NCI-H1417 treated with DMSO at 0.1 percent for 48 hours (cell line): ENCODE data around the gene ZNF487.
"Not testable (repeated sequence)": the region's sequence is repeated elsewhere in the genome, so short reads cannot be mapped to it uniquely, and the experiment has no call there.

Experiments used
- DNase-seq: peaks from one replicate; lab custom pipeline; 2025; lab: John Stamatoyannopoulos, UW

ZNF487 gene

DNA sequence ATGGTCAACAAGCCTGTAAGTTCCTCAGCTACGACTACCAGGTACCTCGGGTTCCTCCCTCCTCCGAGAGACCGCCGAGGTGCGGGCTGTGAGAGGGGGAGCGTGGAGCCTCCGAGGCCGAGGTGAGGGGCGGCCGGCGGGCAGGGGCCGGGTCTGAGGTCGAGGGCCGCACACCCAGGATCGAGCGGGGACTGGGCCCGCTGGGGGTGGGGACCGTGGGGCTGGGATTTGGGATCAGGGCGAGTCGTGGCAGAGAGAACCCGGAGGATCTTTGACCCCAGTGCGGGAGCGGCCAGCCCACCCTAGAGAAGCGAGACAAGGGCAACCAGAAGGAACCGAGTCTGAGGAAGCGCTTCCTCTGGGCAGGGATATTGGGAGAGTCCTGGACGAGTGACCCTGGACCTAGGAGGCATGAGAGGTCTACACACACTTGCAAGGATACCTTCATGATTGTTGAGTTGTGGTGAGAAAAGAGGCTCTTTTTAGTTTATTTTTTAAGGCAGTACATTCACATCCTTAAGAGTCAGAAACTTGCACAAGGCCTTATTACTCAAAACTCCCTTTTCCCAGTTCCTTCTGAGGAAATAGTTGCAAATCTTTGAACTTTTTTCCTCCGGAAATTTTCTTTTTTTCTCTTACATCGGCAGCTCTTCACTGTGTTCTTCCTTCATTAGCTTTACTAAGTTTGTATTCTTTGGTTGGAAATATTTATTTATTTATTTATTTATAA, 395 bp downstream of the ZNF487 start:
- no peak for DNase-seq

DNA sequence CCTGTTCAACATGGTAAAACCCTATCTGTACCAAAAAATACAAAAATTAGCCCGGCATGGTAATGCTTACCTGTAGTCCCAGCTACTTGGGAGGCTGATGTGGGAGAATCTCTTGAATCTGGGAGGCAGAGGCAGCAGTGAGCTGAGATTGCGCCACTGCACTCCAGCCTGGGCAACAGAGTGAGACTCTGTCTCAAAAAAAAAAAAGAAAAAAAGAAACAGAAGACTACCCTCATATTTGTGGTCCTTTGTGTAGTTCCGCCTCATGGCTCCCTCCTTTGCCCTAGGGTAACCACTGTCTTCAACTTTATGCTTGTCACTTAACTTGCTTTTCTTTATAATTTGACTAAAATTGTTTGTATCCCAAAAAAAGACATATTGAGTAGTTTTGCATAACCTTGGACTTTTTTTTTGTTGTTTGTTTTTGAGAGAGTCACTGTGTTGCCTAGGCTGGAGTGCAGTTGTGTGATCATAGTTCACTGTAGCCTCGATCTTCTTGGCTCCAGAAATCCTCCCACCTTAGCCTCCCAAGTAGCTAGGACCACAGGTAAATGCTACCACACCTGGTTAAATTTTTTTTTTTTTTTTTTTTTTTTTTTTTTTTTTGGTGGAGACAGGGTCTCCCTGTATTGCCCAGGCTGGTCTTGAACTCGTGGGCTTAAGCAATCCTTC, 3.7 kb downstream of the ZNF487 start:
- DNase-seq = no peak

DNA sequence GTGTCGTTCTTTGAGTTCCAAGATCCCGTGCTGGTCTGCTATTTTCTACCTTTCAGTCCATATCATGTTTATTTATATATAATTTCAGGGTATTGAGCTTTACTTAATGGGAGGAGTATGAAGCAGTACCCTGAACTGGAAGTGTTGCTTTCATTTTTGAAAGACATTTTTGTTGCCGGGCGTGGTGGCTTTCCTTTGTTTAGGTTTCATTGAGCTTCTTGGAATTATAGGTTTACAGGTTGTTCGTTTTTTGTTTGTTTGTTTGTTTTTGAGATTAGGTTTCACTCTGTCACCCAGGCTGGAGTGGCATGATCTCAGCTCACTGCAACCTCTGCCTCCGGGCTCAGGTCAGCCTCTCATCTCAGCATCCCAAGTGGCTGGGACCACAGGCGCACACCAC, 7.4 kb downstream of the ZNF487 start:
- DNase-seq = no peak

DNA sequence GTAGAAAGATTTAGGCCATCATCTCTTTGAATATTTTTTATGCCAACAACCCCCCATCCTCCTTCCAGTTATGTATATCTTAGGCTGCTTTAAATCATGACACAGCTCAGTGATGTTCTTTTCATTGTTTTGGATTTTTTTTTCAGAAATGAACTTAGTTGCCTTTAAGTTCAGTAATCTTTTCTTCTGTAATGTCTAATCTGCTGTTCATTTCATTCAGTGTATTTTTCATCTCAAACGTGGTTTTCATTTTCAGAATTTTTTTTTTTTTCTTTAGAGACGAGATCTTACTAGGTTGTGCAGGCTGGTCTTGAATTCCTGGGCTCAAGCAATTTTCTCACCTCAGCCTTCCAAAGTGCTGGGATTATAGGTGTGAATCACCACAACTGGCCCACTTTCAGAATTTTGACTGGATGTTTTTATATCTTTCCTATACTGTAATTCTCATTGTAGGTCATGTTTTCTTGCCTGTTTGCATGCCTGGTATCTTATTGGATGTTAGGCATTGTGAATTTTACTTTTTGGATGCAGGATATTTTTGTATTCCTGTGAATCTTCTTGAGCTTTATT, 8.1 kb downstream of the ZNF487 start:
- DNase-seq = no peak

DNA sequence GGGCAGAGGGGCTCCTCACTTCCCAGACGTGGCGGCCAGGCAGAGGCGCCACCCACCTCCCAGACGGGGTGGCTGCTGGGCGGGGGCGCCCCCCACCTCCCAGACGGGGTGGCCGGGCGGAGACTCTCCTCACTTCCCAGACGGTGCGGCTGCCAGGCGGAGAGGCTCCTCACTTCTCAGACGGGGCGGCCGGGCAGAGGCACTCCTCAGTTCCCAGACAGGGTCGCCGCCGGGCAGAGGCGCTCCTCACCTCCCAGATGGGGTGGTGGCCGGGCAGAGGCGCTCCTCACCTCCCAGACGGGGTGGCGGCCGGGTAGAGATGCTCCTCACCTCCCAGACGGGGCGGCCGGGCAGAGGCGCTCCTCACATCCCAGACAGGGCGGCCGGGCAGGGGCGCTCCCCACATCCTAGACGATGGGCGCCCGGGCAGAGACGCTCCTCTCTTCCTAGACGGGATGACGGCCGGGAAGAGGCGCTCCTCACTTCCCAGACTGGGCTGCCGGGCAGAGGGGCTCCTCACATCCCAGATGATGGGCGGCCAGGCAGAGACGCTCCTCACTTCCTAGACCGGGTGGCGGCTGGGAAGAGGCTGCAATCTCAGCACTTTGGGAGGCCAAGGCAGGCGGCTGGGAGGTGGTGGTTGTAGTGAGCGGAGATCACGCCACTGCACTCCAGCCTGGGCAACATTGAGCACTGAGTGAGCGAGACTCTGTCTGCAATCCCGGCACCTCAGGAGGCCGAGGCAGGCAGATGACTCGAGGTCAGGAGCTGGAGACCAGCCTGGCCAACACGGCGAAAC, 9.5 kb downstream of the ZNF487 start:
- not testable (repeated sequence) for DNase-seq

DNA sequence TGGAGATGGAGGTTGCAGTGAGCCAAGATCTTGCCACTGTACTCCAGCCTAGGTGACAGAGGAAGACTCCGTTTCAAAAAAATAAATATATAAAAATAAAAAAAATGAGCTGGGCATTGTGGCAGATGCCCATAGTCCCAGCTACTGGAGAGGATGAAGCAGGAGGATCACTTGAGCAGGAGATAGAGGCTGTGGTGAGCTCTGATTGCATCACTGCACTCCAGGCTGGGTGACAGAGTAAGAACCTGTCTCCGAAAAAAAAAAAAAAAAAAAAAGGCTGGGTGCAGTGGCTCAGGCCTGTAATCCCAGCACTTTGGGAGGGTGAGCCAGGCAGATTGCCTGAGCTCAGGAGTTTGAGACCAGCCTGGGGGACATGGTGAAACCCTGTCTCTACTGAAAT, 11.8 kb downstream of the ZNF487 start:
- no peak for DNase-seq

DNA sequence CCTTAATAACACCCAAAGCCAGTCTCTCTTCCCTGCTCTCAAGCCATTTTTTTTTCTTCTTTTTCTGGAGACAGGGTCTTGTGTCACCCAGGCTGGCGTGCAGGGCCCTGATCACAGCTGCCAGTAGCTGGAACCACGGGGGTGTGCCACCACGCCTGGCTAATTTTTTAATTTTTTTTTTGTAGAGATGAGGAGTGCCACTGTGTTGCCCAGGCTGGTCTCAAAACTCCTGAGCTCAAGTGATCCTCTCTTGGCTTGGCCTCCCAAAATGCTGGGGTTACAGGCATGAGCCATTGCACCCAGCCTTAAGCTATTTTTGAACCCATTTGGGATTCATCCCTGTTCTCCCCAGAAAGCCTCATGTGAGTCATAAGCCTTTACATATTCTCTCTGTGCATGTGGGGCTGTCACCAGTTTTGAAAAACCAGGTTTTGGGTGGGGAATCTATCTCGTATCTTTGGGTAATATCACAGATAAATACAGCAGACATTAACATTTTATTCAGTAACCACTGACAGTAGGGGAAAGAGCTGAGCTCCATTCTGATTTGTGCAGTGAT, 15.5 kb downstream of the ZNF487 start:
- DNase-seq = no peak

DNA sequence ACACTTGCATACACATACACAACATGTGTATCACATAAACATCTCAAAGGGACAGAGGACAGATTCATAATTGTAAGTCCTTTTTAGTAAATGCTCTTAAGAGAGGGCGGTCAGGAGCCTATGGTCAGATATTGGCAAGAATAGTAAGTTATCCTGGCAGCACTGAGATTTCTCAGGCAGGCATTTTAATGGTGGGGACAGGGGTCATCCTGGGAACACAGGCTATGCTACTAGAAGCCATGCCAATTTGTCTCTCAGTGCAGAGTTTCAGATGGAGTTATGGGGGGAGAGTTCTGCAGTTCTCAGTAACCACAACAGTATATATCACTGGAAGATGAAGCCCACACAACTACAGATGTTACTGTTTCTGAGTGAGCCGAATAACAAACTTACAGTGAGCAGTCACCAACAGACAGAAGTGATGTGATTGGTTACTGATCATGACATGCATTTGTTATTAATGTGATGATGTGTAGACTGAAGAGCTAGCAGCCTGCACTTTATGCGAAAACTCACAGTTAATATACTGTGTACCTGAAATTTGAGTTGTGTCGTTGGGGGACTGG, 16.4 kb downstream of the ZNF487 start:
- no peak for DNase-seq

DNA sequence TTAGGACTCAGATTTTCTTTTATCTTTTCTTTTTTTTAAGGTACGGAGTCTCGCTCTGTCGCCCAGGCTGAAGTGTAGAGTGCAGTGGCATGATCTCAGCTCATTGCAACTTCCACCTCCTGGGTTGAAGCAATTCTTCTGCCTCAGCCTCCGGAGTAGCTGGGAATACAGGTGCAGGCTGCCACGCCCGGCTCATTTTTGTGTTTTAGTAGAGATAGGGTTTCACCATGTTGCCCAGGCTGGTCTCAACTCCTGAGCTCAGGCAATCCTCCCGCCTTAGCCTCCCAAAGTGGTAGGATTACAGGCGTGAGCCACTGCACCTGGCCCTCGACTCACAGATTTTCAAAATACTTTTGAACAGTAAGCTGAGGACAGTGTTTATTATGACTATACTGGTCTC, 17.1 kb downstream of the ZNF487 start:
- not testable (repeated sequence) for DNase-seq

DNA sequence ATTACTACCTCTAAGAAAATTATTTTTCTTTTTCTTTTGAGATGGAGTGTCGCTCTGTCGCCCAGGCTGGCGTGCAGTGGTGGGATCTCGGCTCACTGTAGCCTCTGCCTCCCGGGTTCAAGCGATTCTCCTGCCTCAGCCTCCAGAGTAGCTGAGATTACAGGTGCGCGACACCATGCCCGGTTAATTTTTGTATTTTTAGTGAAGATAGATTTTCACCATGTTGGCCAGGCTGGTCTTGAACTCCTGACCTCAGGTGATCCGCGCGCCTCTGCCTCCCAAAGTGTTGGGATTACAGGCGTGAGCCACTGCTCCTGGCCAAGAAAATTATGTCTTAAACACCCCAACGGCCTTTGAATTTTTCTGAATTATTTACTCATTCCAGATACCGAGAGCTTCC, 19.6 kb downstream of the ZNF487 start:
- not testable (repeated sequence) for DNase-seq

DNA sequence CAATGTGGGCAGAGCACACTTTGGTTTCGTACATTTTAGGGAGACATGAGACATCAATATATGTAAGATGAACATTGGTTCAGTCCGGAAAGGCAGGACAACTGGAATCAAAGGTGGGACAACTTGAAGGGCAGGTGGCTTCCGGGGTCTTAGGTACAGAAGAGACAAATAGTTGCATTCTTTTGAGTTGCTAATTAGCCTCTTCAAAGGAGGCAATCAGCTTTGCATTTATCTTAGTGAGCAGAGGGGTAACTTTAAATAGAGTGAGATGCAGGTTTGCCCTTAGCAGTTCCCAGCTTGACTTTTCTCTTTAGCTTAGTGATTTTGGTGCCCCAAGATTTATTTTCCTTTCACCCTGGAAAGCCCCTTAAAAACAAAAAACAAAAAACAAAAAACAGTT, 21.3 kb downstream of the ZNF487 start:
- DNase-seq = no peak

DNA sequence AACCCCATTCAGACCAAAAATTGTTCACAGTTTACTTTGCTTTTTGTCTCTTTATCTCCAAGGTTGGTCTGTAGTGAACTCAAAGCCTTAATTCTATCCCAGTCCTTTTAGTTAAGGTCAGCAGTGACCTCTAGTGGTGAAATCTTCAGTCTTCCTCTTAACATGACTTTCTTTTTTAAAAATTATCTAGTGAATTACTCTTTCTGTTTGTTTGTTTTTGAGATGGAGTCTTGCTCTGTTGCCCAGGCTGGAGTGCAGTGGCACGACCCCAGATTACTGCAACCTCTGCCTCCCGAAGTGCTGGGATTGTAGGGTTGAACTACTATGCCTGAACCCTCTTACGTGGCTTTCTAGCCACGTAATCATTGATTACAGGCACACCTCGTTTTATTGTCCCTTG, 25.0 kb downstream of the ZNF487 start:
- DNase-seq = peak; percentile 21

DNA sequence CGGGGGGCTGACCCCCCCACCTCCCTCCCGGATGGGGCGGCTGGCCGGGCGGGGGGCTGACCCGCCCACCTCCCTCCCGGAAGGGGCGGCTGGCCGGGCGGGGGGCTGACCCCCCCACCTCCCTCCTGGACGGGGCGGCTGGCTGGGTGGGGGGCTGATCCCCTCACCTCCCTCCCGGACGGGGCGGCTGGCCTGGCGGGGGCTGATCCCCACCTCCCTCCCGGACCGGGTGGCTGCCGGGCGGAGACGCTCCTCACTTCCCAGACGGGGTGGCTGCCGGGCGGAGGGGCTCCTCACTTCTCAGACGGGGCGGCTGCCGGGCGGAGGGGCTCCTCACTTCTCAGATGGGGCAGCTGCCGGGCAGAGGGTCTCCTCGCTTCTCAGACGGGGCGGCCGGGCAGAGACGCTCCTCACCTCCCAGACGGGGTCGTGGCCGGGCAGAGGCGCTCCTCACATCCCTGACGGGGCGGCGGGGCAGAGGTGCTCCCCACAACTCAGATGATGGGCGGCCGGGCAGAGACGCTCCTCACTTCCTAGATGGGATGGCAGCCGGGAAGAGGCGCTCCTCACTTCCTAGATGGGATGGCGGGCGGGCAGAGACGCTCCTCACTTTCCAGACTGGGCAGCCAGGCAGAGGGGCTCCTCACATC, 28.3 kb downstream of the ZNF487 start:
- not testable (repeated sequence) for DNase-seq

DNA sequence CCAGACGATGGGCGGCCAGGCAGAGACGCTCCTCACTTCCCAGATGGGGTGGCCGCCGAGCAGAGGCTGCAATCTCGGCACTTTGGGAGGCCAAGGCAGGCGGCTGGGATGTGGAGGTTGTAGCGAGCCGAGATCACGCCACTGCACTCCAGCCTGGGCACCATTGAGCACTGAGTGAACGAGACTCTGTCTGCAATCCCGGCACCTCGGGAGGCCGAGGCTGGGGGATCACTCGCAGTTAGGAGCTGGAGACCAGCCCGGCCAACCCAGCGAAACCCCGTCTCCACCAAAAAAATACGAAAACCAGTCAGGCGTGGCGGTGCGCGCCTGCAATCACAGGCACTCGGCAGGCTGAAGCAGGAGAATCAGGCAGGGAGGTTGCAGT, 28.8 kb downstream of the ZNF487 start:
- DNase-seq = not testable (repeated sequence)

DNA sequence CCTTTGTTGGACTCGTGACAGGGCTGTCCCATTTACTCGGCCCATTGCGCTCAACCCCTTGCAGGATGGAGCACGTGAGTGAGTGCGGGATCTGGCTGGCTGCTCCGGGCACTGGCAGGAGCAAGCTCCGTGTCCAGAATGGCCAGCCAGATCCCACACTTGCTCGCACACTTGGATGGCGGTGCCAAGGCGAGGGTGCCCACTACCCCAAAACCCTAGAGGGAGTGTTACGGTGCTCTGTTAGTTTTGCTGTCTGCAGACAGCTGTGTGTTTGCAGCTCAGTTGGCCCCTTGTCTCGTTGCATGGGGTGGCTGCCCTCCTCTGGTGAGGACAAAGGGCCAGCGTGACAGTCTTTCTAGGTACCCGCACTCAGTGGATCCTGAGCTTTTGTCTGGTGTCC, 34.2 kb downstream of the ZNF487 start:
- no peak for DNase-seq

DNA sequence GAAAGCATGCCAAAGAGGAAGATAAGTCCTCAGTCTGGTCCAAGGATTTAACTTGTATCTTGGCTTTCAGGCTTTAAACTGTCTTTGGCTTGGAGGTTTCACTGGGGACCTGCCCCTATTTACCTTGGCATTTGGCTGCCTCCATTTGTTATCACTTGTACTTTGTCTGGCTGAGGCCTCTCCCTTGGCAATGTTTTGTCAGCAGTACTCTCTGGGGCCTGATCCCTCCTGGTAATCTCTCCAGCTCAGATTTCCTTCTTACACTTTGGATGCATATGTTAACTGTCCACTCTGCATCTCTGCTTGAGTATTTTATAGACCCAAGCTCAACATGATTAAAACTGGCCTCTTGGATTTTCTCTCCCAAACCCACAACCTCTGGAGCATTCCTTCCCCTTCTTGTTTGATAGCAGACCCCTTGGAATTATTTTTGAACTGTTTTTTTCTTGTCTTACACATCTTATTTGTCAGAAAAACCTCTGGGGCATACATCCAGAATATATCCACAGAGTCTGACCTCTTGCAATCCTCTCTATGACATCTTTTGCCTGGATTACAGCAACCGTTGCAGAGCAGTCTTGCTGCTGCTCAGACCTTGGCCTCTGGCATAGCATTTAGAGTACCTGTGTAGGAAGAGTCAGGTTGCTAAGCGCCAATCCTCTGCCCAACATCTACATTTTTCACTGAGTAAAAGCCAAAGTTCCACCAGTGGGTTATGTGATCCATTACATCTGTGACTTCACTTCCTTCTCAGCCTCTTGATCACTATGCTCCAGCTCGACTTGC, 35.2 kb downstream of the ZNF487 start:
- DNase-seq = no peak

DNA sequence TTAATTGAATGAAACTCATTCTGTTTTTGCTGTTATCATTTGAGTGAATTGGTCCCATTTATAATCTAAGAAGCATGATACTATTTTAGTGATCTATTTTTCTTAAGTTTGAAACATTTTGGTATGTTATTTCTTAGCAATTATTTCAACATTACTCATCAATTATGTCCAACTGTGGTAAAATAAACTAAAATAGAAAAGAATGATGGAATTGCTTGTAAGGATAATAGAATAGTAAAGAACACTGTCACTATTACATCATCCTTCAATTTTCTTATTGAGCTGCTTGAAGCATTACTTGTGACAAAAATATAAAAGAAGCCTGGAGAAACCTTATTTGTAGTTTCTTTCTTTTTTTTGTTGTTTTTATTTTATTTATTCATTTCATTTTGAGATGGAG, 42.4 kb downstream of the ZNF487 start:
- no peak for DNase-seq

DNA sequence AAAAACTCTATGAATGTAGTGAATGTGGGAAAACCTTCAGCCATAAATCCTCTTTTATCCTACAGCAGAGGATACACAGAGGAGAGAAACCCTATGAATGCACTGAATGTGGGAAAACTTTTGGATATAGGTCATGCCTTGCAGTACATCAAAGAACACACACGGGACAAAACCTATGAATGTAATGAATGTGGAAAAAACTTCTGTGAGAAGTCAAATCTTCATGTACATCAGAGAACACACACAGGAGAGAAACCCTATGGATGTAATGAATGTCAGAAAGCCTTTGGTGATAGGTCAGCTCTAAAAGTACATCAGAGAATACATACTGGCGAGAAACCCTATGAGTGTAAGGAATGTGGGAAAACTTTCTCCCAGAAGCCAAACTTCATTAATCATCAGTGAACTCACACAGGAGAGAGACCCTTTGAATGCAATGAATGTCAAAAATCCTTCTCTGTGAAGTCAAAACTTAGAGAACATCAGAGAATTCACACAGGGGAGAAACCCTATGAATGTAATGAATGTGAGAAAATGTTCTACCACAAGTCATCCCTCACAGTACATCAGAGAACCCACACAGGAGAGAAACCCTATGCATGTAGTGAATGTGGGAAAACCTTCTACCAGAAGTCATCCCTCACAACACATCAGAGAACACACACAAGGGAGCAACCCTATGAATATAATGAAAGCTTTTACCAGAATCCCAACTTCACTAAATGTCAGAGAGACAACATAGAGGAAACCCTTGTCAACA, 45.6 kb downstream of the ZNF487 start:
- DNase-seq = no peak

DNA sequence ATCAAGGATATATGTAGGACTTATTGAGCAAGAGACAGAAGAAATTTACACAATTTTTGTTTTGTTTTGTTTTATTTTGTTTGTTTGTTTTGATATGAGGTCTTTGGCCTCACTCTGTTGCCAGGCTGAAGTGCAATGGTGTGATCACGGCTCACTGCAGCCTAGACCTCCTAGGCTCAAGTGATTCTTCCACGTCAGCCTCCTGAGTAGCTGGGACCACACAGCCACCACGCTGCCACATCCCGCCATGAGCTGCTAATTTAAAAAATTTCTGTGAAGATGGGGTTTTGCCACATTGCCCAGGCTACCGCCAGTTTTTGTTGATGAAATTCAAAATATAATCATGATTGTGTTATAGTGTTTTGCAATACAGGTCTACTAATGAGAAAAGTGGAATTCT, 54.9 kb downstream of the ZNF487 start:
- DNase-seq = no peak

DNA sequence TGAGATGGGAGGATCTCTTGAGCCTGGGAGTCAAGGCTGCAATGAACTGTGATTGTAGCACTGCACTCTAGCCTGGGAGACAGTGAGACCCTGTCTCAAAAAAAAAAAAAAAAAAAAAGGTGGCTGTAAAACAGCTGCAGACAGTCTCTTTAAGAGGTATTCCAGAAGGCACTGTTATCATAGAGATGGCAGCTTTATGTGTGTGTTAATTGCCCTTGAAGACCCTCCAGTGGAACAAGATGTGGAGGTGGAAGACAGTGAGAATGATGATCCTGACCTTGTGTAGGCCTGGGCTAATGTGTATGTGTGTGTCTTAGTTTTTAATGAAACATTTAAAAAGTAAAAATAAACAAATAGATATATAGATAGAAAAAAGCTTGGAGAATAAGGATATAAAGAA, 66.0 kb downstream of the ZNF487 start:
- DNase-seq = no peak
